OCI-LY1 (cell line): Measurements from ENCODE around the gene TNNI2.

Source experiments
- EZH2 ChIP-seq: fragments of 200-600 bp; sonication (generic), shearing (Covaris generic); IDR thresholded peaks from 2 replicates; pipeline ENCODE4 v1.8.0; 2017; ENCODE audit warnings: borderline replicate concordance, mixed run types, mild to moderate bottlenecking, antibody characterized with exemption, low read length, moderate library complexity, mixed read lengths
- TF ChIP-seq, protein P1 (sequence below): fragments of 200-600 bp; sonication (generic), shearing (Covaris generic); IDR thresholded peaks from 2 replicates; pipeline ENCODE4 v1.5.1; 2017; ENCODE audit warnings: mild to moderate bottlenecking, antibody characterized with exemption, low read length, moderate library complexity, mixed read lengths

DNA sequence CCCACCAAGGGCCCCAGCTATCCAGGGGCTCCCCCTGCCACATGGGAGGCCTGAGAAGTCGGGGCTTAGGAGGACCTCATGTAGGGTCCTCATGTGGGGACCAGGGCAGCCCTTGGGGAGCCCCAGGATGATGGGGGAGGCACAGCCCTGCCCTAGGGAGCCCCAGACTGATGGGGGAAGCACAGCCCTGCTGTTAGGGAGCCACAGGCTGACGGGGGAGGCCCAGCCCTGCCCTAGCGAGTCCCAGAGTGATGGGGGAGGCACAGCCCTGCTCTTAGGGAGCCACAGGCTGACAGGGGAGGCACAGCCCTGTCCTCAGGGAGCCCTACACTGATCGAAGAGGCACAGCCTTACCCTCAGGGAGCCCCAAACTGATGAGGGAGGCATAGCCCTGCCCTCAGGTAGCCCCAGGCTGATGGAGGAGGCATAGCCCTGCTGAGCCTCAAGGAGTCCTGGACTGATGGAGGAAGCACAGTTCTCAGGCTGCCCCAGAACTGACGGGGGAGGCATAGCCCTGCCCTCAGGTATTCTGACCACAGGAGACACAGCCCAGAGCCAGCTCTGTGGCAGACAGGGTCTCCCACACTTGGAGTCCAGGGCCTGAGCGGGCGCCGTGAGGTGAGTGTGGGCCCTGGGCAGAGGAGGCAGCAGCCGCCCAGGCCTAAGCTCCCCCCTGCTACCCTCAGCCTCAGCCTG lies 42.1 kb downstream of the TNNI2 start:
- TF ChIP-seq, protein P1, sequence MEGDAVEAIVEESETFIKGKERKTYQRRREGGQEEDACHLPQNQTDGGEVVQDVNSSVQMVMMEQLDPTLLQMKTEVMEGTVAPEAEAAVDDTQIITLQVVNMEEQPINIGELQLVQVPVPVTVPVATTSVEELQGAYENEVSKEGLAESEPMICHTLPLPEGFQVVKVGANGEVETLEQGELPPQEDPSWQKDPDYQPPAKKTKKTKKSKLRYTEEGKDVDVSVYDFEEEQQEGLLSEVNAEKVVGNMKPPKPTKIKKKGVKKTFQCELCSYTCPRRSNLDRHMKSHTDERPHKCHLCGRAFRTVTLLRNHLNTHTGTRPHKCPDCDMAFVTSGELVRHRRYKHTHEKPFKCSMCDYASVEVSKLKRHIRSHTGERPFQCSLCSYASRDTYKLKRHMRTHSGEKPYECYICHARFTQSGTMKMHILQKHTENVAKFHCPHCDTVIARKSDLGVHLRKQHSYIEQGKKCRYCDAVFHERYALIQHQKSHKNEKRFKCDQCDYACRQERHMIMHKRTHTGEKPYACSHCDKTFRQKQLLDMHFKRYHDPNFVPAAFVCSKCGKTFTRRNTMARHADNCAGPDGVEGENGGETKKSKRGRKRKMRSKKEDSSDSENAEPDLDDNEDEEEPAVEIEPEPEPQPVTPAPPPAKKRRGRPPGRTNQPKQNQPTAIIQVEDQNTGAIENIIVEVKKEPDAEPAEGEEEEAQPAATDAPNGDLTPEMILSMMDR, result no peak
- TF ChIP-seq EZH2, result no peak
